NCI-H82 treated with DMSO at 0.1 percent for 48 hours (cell line): Measurements from ENCODE around the gene SOD2.
"Not testable (repeated sequence)": the region's sequence is repeated elsewhere in the genome, so short reads cannot be mapped to it uniquely, and the experiment has no call there.

Experiments
- DNase-seq: peaks from one replicate; lab custom pipeline; 2025; ENCODE audit not compliant: unreplicated experiment; lab: John Stamatoyannopoulos, UW

Gene SOD2

DNA sequence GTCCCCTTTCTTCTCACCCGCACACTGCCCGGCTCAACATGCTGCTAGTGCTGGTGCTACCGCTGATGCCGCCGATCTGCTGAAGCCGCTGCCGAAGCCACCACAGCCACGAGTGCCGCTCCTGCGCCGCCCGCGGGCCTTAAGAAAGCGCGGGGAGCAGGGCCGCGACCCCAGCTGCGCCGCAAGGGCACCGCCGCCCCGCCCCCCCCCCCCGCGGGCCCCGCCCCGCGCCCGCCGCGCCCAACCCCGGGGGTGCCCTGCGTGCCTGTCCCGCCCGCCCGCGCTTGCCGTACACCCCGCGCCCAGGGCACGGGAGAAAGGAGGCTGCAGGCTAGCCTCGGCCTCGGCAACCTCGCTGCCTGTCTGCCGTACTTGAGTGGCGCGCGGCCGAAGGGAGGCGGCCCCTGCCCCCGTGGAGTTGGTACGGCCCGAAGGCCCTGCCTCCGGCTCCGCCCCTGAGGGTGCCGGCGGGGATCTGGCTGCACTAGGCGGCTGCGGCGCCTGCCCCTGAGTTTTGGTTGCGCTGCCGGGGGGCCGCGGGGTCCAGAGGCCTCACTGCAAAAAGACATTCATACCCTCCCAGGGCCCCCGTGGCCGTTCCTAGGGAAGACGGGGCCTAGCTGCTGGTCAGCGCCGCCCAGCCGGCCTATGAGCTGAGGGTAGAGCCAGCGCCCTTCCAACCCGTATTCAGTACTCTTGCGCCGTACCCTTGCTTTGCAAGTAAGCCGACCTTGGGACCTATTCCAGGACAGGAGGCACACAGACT, at the start of gene SOD2:
Gene SOD2, minus strand, starts transcription at position 114 of the 766 bp plus-strand sequence. Its CDS starts 74 bp downstream, at position 40.
- peak; percentile 55 for DNase-seq

- DNase-seq = no peak
Observed at GRCh38 chr6:159742165-159742564, 49.1 kb upstream of the SOD2 start.

DNA sequence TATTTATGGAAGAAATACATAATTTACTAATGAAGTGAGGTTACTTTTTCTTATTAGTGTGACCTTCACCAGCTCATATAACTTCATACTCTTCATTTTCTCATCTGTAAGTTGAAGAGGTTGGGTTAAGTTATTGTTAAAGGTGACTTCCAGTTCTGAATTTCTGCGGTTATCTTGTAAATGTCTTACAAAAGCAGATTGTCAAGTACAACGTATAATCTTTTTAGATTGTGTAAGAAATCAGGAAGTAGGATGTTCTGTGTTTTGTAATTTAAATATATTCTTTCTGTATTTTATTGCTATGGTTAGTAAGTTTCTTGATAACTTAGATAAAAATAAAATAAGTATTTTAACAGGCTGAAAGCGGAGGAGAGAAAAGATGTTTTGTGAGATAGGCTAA, 46.3 kb upstream of the SOD2 start:
- no peak for DNase-seq

GRCh38 chr6:159736908-159737307, 43.9 kb upstream of the SOD2 start:
- DNase-seq = no peak

DNA sequence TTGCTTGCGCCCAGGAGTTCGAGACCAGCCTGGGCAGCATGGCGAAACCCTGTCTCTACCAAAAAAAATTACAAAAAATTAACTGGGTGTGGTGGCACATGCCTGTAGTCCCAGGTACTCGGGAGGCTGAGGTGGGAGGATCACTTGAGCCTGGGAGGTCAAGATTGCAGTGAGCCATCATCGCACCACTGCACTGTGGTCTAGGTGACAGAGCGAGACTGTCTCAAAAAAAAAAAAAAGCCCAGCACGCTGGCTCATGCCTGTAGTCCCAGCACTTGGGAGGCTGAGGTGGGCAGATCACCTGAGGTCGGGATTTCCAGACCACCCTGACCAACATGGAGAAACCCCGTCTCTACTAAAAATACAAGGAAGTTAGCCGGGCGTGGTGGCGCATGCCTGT, 40.4 kb upstream of the SOD2 start:
- DNase-seq = not testable (repeated sequence)

GRCh38 chr6:159732550-159732949, 39.5 kb upstream of the SOD2 start:
- DNase-seq = not testable (repeated sequence)

DNA sequence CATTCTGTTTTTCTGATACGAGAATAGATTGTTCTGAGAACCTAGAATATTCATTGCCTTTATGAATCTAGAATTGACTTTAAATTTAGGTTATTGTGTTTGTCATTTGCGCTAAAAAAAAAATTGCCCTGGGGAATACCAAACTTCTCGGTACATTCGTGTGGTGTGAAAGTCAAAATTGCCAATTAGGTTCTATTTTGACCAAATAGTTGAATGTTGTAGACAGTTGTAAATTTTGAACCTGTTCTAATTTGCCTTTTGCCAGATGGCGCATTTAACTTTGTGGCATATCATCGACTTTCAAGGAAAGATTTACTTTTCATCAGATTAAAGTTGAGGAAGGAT, 37.3 kb upstream of the SOD2 start:
- no peak for DNase-seq

GRCh38 chr6:159729598-159730331, 36.7 kb upstream of the SOD2 start:
- no peak for DNase-seq

GRCh38 chr6:159728531-159728964, 35.5 kb upstream of the SOD2 start:
- DNase-seq = no peak

DNA sequence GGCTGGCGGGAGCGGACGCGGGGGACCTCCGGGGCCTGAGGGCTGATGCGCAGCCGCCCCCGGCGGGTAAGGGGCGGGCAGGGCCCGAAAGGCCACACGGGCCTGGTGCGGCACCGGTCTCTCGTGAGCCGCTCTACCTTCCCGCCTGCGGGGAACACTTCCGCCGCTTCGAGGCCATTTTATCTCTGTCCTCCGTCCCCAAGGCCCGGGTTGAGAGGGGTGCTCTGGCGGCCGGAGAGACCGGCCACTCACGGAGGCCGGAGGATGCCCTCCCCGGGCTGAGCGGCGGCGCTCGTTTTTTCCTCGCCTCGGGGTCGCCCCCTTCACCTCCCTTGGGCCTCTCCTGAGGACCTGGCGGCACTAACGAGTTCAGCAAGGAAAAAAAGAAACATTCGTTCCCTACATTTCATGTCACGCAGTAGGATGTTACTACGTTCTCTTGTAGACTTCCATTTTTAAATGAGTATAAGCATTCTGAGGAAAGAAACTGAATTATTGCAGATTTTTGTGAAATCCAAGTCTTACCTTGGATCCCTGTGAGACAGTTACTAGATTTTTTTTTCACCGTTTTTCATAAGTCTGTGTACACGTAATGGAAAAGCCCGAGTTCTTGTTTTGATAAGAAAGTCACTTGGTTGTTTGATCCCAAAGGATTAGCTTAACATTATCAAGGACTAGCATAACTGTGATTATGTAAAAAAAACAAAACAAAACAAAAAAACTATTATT, 34.8 kb upstream of the SOD2 start:
- peak; percentile 15 for DNase-seq

GRCh38 chr6:159726918-159727716, 34.1 kb upstream of the SOD2 start, which contains the start of gene WTAP:
Gene WTAP, plus strand, starts transcription at chr6:159727506. Its CDS starts 8,760 bp downstream, at chr6:159736266.
- DNase-seq = peak; percentile 94

GRCh38 chr6:159726255-159726917, 33.3 kb upstream of the SOD2 start:
- DNase-seq = peak; percentile 70

DNA sequence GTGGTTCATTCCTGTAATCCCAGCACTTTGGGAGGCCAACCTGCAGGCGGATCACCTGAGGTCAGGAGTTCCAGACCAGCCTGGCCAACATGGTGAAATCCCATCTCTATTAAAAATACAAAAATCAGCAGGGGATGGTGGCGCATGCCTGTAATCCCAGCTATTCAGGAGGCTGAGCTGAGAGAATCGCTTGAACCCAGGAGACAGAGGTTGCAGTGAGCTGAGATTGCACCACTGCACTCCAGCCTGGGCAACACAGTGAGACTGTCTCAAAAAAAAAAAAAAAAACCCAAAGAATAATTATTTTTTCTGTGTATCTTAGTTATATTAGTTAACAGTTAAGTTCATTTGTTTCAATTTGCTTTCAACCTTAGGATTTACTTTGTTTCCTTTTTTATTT, 32.2 kb upstream of the SOD2 start:
- DNase-seq = not testable (repeated sequence)

- DNase-seq = no peak
Observed at GRCh38 chr6:159724778-159725177, 31.7 kb upstream of the SOD2 start.

DNA sequence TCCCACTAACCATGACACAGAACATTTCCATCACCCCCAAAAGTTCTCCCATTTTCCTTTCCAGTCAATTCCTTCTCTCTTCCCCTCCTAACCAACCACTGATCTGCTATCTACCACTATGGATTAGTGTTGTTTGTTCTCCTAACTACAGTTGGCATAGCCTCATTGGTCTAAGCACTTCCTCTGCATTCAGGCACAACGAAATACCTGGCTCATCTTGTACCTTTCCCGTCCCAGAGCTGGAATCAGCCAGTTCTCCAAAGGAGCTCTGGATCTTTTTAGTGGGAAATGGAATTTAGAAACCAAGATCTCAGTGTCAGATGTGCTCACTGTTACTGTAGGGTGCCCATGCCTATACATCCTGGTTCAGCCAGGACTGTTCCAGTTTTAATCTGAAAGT, 30.2 kb upstream of the SOD2 start:
- no peak for DNase-seq

GRCh38 chr6:159722655-159723054, 29.6 kb upstream of the SOD2 start:
- DNase-seq = no peak

DNA sequence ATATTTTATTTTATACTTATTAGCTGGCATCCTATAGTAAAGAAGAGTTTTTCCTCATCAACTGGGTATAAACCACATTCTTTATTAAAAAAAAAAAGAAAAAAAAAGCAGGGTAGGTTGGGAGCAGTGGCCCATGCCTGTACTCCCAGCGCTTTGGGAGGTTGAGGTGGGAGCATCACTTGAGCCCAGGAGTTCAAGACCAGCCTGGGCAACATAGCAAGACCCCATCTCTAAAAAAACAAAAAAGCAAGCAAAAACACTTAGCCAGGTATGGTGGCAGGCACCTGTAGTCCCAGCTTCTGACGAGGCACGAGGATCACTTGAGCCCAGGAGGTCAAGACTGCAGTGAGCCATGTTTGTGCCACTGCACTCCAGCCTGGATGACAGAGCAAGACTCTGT, 28.9 kb upstream of the SOD2 start:
- DNase-seq = not testable (repeated sequence)

- DNase-seq = no peak
Observed at GRCh38 chr6:159720708-159721107, 27.7 kb upstream of the SOD2 start.

DNA sequence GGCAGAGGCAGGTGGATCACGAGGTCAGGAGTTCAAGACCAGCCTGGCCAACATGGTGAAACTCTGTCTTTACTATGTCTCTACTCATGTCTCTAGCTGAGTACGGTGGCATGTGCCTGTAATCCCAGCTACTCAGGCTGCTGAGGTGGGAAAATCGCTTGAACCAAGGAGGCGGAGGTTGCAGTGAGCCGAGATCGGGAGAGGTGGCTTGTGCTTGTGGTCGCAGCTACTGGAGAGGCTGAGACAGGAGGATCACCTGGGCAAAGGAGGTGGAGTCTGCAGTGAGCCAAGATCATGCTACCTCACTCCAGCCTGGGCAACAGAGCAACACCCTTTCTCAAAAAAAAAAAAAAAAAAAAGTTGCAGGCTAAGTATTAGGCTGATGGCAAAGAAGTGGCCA, 26.2 kb upstream of the SOD2 start:
- DNase-seq = no peak

DNA sequence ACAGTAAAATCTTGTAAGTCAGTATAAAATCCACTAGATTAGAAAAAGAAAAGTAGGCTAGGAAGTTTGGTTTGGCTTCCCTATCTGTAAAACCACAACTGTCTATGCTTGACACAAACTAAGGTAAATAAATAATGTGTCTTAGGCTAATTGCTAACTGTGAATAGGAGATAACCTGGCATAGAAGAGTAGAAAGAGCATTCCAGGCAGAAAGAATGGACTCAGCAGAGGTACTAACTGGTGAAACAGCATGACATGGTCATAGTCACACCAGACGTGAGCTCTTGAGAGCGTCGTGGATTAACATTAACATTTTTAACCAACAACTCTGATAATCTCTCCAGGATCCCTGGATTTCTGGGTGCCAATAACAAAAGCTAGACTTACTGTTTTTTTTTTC, 25.6 kb upstream of the SOD2 start:
- DNase-seq = no peak
